Peyer's patch (tissue), 4 donors: ENCODE data around the gene UCK1. TPM values are rescaled to one million over a fixed set of nuclear protein-coding genes. Genes with fewer than 3 reads are reported as not detected.

Experiments
- DNase-seq, 3 donors: peaks; one replicate each; pipeline ENCODE4 v3.0.0-alpha.2; 2017 to 2019
- H3K27ac ChIP-seq, 4 donors: fragments of 200-600 bp; sonication (generic); one replicate each; pipeline ENCODE4 v1.5.1; 2016 to 2019
- H3K27me3 ChIP-seq, 2 donors: fragments of 200-600 bp; sonication (generic); one replicate each; pipeline ENCODE4 v1.5.1; 2019
- H3K36me3 ChIP-seq, 3 donors: fragments of 200-600 bp; sonication (generic); one replicate each; pipeline ENCODE4 v1.5.1; 2016 to 2019
- H3K4me1 ChIP-seq, 4 donors: fragments of 200-600 bp; sonication (generic); one replicate each; pipeline ENCODE4 v1.5.1; 2016 to 2019
- H3K4me3 ChIP-seq, 4 donors: fragments of 200-600 bp; sonication (generic); 1 replicate in 3 of 4; 2 replicates in 1 of 4; pipeline ENCODE4 v1.5.1; 2016 to 2019; ENCODE audit warnings: mild to moderate bottlenecking in 1 of 4
- H3K9me3 ChIP-seq, 4 donors: fragments of 200-600 bp; sonication (generic); one replicate each; pipeline ENCODE4 v1.5.1; 2016 to 2019; ENCODE audit warnings: mild to moderate bottlenecking in 1 of 4
- POLR2A ChIP-seq, 2 donors: fragments of 450-650 bp; IDR thresholded peaks; one replicate each; pipeline ENCODE4 v1.5.1; 2017; ENCODE audit warnings: antibody characterized with exemption in 2 of 2, mild to moderate bottlenecking in 2 of 2, moderate library complexity in 2 of 2
- total RNA-seq, 4 donors: library from RNA; depleted of rRNA; stranded (reverse); fragments of >200 nt; gene quantifications; one replicate each; pipeline ENCODE4 v1.1.0, GENCODE V29; 2016
- TF ChIP-seq, protein P1 (sequence below), 6 experiments: fragments of 450-650 bp in 4 of 6; fragments of 200-600 bp in 2 of 6; sonication (generic) in 1 of 6; IDR thresholded peaks; one replicate each; pipeline ENCODE4 v1.5.1; 2017 to 2019; ENCODE audit warnings: antibody characterized with exemption in 6 of 6, mild to moderate bottlenecking in 3 of 6, moderate library complexity in 1 of 6

Gene UCK1
- total RNA-seq, 4 donors from 2014 or later: 20.6 to 37.2 (median 31.1) TPM

DNA sequence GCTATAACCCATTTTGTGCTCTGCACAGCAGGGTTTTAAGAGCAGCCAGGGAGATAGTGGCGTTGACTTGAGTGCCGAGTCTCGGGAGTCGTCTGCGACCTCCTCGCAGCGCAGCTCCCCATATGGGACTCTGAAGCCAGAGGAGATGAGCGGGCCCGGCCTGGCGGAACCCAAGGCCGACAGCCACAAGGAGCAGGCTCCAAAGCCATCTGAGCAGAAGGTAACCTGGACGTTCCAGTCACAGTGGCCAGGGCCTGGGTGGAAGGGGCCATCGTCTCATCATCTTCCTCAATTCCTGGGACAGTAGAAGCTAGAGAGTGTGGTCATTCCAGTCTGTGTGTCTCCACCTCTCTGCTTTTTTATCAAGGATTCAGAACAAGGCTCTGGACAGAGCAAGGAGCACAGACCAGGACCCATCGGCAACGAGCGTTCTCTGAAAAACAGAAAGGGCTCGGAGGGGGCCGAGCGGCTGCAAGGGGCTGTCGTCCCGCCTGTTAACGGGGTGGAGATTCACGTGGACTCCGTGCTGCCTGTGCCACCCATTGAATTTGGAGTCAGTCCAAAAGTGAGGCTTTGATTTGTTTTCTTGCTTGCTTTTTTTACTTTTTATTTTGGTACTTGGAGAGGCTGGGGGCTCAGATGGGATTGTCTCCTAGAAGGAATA lies 48.6 kb downstream of the UCK1 start:
- H3K36me3 ChIP-seq: peaks cover 0 to 98% (median 2%) of the 10 kb centered on the region in 3 donors
- no peak overlapping the region for H3K4me3 ChIP-seq
- no peaks in the 10 kb centered on the region for H3K27me3 ChIP-seq
- DNase-seq: no peak
- H3K27ac ChIP-seq: no peak overlapping the region
- TF ChIP-seq POLR2A (IDR thresholded peaks at IDR 0.05): no peak
- TF ChIP-seq, protein P1, sequence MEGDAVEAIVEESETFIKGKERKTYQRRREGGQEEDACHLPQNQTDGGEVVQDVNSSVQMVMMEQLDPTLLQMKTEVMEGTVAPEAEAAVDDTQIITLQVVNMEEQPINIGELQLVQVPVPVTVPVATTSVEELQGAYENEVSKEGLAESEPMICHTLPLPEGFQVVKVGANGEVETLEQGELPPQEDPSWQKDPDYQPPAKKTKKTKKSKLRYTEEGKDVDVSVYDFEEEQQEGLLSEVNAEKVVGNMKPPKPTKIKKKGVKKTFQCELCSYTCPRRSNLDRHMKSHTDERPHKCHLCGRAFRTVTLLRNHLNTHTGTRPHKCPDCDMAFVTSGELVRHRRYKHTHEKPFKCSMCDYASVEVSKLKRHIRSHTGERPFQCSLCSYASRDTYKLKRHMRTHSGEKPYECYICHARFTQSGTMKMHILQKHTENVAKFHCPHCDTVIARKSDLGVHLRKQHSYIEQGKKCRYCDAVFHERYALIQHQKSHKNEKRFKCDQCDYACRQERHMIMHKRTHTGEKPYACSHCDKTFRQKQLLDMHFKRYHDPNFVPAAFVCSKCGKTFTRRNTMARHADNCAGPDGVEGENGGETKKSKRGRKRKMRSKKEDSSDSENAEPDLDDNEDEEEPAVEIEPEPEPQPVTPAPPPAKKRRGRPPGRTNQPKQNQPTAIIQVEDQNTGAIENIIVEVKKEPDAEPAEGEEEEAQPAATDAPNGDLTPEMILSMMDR (IDR thresholded peaks at IDR 0.05): no peak
- no peaks in the 10 kb centered on the region for H3K9me3 ChIP-seq
- no peaks in the 10 kb centered on the region for H3K4me1 ChIP-seq

DNA sequence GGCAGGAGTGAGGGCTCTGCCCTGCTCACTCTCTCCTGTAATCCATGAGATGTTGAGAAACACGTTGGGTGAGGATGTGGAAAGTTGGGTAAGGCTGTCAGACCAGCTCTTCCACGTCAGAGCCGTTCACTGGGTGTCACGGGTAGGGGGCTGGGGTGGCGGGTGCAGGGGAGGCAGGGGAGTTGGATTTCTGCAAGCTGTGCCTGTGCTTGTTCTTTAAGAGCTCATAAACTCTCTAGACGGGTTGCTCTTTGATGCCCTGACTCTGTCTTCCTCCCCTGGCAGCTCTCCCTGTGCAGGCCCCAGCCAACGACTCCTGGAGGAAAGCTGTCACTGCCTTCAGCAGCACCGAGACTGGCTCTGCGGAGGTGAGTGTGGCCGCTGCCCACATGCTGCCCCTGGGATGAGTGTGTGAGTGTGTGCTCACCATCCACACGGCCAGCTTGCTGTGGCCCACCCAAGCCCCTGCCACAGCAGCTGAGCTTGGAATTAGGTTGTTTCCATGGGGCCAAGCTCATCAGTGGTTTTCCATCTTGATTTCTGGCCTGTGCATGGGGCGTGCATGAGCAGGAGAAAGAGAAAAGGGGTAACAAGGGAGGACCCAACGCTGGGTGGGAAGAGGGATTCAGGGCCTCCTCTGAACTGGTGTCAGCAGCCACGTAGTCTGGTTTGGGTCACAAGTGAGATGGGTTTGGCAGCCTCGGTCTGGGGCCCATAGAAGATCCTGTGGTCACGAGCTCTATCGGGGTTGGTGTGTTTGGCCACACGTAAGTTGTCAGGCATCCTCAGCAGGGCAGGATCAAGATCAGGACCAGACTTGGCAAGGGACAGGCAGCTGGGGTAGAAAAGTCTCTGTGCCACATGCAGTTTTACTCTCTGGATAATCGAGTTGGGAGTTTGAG lies 49.4 kb downstream of the UCK1 start:
- Histone ChIP-seq H3K4me1 (no peaks in the 10 kb centered on the region), H3K27ac (no peak overlapping the region), H3K36me3 (peaks cover 0 to 98% (median 2%) of the 10 kb centered on the region in 3 donors), H3K27me3 (no peaks in the 10 kb centered on the region), H3K4me3 (no peak overlapping the region), H3K9me3 (no peaks in the 10 kb centered on the region)
- peak in 1 of 3 donors; percentile 20 for DNase-seq
- TF ChIP-seq, protein P1 (IDR thresholded peaks at IDR 0.05): no peak

DNA sequence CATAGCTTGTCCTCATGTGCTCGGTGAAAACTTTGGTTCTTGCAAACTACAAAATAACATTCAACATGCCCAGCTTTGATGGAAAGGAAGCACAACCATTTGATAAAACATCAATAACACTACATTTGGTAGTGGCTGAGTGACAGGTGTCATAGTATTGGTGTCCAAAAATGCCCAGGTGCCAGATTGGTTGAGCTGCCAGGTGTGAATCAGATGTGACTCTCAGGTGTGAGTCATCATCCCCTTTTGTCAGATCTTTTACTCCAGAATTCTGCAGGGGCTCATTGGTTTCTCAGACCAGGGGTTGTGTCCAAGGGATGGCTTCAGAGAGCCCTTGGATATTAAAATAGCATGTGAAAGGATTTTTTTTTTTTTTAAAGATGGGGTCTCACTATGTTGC lies 50.8 kb downstream of the UCK1 start:
- Histone ChIP-seq H3K36me3 (peaks cover 0 to 98% (median 2%) of the 10 kb centered on the region in 3 donors), H3K27ac (no peak overlapping the region), H3K4me1 (no peaks in the 10 kb centered on the region), H3K4me3 (no peak overlapping the region), H3K27me3 (no peaks in the 10 kb centered on the region), H3K9me3 (no peaks in the 10 kb centered on the region)
- no peak for TF ChIP-seq POLR2A (IDR thresholded peaks at IDR 0.05)
- TF ChIP-seq, protein P1 (IDR thresholded peaks at IDR 0.05): no peak
- no peak for DNase-seq

DNA sequence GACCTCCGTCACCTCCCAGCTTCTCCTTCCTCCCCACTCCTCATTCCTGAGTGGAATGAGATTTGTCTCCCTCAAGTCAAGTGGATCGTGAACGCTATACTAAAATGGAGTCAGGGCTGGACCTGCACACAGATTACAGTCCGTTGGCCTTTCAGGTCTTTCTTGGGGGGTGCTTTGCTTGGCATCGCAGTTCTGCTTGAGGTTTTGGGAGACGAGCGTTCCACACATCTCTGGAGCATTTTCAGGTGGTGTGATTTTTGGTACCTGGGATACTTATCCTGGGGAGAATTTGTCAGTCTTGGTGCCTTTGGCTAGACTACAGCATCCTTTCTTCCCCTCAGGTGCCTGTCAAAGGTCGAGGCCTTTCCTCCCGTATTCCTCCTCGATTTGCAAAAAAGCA lies 52.2 kb downstream of the UCK1 start:
- no peaks in the 10 kb centered on the region for H3K27me3 ChIP-seq
- H3K9me3 ChIP-seq: no peaks in the 10 kb centered on the region
- peaks cover 0 to 98% (median 2%) of the 10 kb centered on the region in 3 donors for H3K36me3 ChIP-seq
- no peak overlapping the region for H3K27ac ChIP-seq
- no peak for DNase-seq
- H3K4me1 ChIP-seq: no peaks in the 10 kb centered on the region
- TF ChIP-seq, protein P1 (IDR thresholded peaks at IDR 0.05): no peak
- TF ChIP-seq POLR2A (IDR thresholded peaks at IDR 0.05): no peak
- H3K4me3 ChIP-seq: no peak overlapping the region

DNA sequence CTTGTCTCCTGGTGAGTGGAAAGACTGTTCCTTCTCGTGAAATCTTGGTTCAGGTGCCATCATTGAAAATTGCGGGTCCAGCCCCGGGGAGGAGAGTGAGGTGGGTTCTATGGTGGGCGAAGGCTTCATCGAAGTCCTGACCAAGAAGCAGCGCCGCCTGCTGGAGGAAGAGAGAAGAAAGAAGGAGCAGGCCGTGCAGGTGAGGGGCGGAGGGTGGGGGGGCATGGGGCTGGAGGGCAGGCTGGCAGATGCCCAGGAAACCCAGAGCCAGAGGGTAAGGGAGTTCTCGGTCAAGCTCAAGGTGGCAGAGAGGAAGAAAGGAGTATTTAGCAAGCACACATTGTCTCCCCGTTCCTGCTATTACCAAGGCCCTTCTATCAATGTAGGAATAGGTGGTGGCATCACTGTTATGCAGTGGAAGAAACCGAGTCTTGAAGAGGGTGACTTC lies 52.6 kb downstream of the UCK1 start:
- Histone ChIP-seq H3K9me3 (no peaks in the 10 kb centered on the region), H3K36me3 (peaks cover 0 to 98% (median 2%) of the 10 kb centered on the region in 3 donors), H3K27ac (no peak overlapping the region), H3K4me1 (no peaks in the 10 kb centered on the region), H3K4me3 (no peak overlapping the region), H3K27me3 (no peaks in the 10 kb centered on the region)
- TF ChIP-seq, protein P1 (IDR thresholded peaks at IDR 0.05): peak; percentile 12 to 57 (median 38)
- no peak for TF ChIP-seq POLR2A (IDR thresholded peaks at IDR 0.05)
- DNase-seq: peak in 2 of 3 donors; percentile 69 to 78
